Sigmoid colon (tissue), 7 donors: ENCODE measurements around the gene TMEM109. TPM values are rescaled to one million over a fixed set of nuclear protein-coding genes. Genes with fewer than 3 reads are reported as not detected.

ENCODE experiments used
- DNase-seq: peaks from one replicate; pipeline ENCODE4 v3.0.0-alpha.2; 2019
- H3K27ac ChIP-seq, 4 donors: fragments of 200-600 bp; sonication (generic); one replicate each; pipeline ENCODE4 v1.5.1; 2016 to 2019; ENCODE audit warnings: mild to moderate bottlenecking in 1 of 4
- H3K27me3 ChIP-seq, 3 donors: fragments of 200-600 bp; sonication (generic); one replicate each; pipeline ENCODE4 v1.5.1; 2019; ENCODE audit warnings: mild to moderate bottlenecking in 1 of 3
- H3K36me3 ChIP-seq, 4 donors: fragments of 200-600 bp; sonication (generic); one replicate each; pipeline ENCODE4 v1.5.1; 2016 to 2019
- H3K4me1 ChIP-seq, 4 donors: fragments of 200-600 bp; sonication (generic); one replicate each; pipeline ENCODE4 v1.5.1; 2017 to 2019
- H3K4me3 ChIP-seq, 4 donors: fragments of 200-600 bp; sonication (generic); one replicate each; pipeline ENCODE4 v1.5.1; 2017 to 2019; ENCODE audit warnings: mild to moderate bottlenecking in 2 of 4, moderate library complexity in 1 of 4
- H3K9me3 ChIP-seq, 4 donors: fragments of 200-600 bp in 3 of 4; sonication (generic) in 3 of 4; one replicate each; pipeline versions ENCODE4 v1.5.1 to v1.6.1; 2013 to 2019
- CTCF ChIP-seq, 4 experiments: fragments of 450-650 bp in 3 of 4; fragments of 200-600 bp in 1 of 4; IDR thresholded peaks; one replicate each; pipeline ENCODE4 v1.5.1; 2016 to 2019; ENCODE audit warnings: antibody characterized with exemption in 4 of 4, mild to moderate bottlenecking in 3 of 4, moderate library complexity in 2 of 4
- EP300 ChIP-seq, 4 donors: sonication (generic); formaldehyde crosslinking; IDR thresholded peaks; one replicate each; pipeline ENCODE4 v1.6.1; 2017; ENCODE audit warnings: antibody characterized with exemption in 4 of 4
- POLR2A ChIP-seq, 2 donors: fragments of 450-650 bp; IDR thresholded peaks; one replicate each; pipeline ENCODE4 v1.6.1; 2016; ENCODE audit warnings: antibody characterized with exemption in 2 of 2, mild to moderate bottlenecking in 2 of 2, moderate library complexity in 2 of 2
- POLR2AphosphoS5 ChIP-seq, 4 donors: sonication (generic); formaldehyde crosslinking; IDR thresholded peaks; one replicate each; pipeline ENCODE4 v1.6.1; 2017; ENCODE audit warnings: antibody characterized with exemption in 4 of 4
- WGBS, 2 donors: extraction: QIAGEN DNeasy Blood & Tissue Kit; methylation state at CpG; one replicate each; pipeline ENCODE4 v1.1.7; 2013; 5-methylcytosine and 5-hydroxymethylcytosine counted together
- intact Hi-C: fragments of 100-400 bp; cut with DNase I; formaldehyde crosslinking; loops from one replicate; pipeline ENCODE4 v1.15.1; 2023
- polyA plus RNA-seq, 3 donors: library from polyadenylated mRNA; stranded (reverse); fragments of 200-250 nt; gene quantifications; one replicate each; pipeline ENCODE4 v1.2.3, GENCODE V29; 2013
- total RNA-seq, 4 donors: library from RNA; depleted of rRNA; stranded (reverse); fragments of >200 nt; gene quantifications; one replicate each; pipeline ENCODE4 v1.1.0, GENCODE V29; 2016
- donor health status: healthy with polysubstance abuse.
- donor health status: Bipolar disorder and iron deficiency.
- donor health status: healthy.

Gene TMEM109
- total and polyA plus RNA-seq, 7 donors, result 16.2 to 115 (median 86.2) TPM

DNA sequence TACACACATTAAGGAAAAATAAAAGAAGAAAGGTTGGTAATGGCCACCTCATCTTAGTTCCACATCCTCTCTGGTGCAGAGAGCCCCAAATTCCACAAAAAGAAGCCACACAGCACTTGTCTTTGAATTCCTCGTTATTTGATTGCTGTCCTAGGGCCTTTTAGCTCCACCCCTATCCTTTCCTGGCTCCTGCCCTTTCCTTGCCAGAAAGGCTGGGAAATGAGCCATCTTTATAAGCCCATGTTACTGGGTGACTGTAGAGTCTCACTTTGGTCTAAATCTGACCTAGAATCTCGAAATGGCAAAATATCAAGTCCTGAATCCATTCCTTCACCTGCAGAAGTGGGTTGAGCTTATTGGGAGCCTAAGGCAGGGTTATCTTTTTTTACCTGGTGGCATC lies 6.0 kb downstream of the TMEM109 start:
- Histone ChIP-seq H3K4me1 (peaks cover 0 to 52% (median 44%) of the 10 kb centered on the region in 4 donors), H3K27ac (no peak overlapping the region), H3K9me3 (no peaks in the 10 kb centered on the region), H3K27me3 (peaks cover 6 to 14% (median 6%) of the 10 kb centered on the region in 3 donors), H3K4me3 (no peak overlapping the region), H3K36me3 (peaks cover 26 to 41% (median 30%) of the 10 kb centered on the region in 4 donors)
- 70 to 80% methylated on average over 2 of the region's 2 CpGs for WGBS, 2 donors
- intact Hi-C loops, result loop anchor here (10.0 kb wide), 2 partner anchors 1055 to 1365 kb away; no protein-coding TSS in a partner anchor
- TF ChIP-seq EP300 (IDR thresholded peaks at IDR 0.05) (no peak), POLR2AphosphoS5 (IDR thresholded peaks at IDR 0.05) (no peak), POLR2A (IDR thresholded peaks at IDR 0.05) (no peak), CTCF (IDR thresholded peaks at IDR 0.05) (no peak)
- DNase-seq, result no peak

DNA sequence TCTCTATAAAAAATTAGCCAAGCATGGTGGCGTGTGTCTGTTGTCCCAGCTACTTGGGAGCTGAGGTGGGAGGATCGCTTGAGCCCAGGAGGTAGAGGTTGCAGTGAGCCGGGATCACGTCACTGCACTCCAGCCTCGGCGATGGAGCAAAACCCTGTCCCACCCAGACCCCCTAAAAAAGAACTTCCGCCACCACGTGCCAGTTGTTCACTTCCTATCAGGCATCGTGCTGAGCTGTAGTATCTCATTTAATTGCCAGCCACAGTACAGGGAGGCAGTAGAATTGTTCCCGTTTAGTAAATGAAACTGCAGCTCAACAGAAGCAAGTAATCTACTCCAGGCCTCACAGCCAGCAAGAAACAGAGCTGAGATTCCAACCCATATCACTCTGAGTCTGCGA lies 7.3 kb downstream of the TMEM109 start:
- intact Hi-C loops, result no loop called here
- Histone ChIP-seq H3K4me3 (no peak overlapping the region), H3K27ac (no peak overlapping the region), H3K4me1 (peaks cover 0 to 45% (median 36%) of the 10 kb centered on the region in 4 donors), H3K9me3 (no peaks in the 10 kb centered on the region), H3K36me3 (peaks cover 26 to 41% (median 30%) of the 10 kb centered on the region in 4 donors), H3K27me3 (peaks cover 10 to 22% (median 10%) of the 10 kb centered on the region in 3 donors)
- TF ChIP-seq EP300 (IDR thresholded peaks at IDR 0.05) (no peak), POLR2A (IDR thresholded peaks at IDR 0.05) (no peak), POLR2AphosphoS5 (IDR thresholded peaks at IDR 0.05) (no peak), CTCF (IDR thresholded peaks at IDR 0.05) (no peak)
- no peak for DNase-seq
- WGBS, 2 donors, result 94 to 95% methylated on average over 11 of the region's 11 CpGs

GRCh38 chr11:60921777-60922335 lies 7.9 kb downstream of the TMEM109 start:
- no peak for DNase-seq
- TF ChIP-seq POLR2A (IDR thresholded peaks at IDR 0.05) (no peak), EP300 (IDR thresholded peaks at IDR 0.05) (no peak), CTCF (IDR thresholded peaks at IDR 0.05) (no peak), POLR2AphosphoS5 (IDR thresholded peaks at IDR 0.05) (no peak)
- intact Hi-C loops, result no loop called here
- no peaks in the 10 kb centered on the region for H3K9me3 ChIP-seq
- peaks cover 10 to 22% (median 10%) of the 10 kb centered on the region in 3 donors for H3K27me3 ChIP-seq
- H3K4me1 ChIP-seq, result peaks cover 0 to 40% (median 33%) of the 10 kb centered on the region in 4 donors
- H3K27ac ChIP-seq, result no peak overlapping the region
- no peak overlapping the region for H3K4me3 ChIP-seq
- 91 to 93% methylated on average over 23 of the region's 23 CpGs for WGBS, 2 donors
- H3K36me3 ChIP-seq, result peaks cover 26 to 41% (median 30%) of the 10 kb centered on the region in 4 donors

- no peaks in the 10 kb centered on the region for H3K9me3 ChIP-seq
- peaks cover 0 to 35% (median 33%) of the 10 kb centered on the region in 4 donors for H3K4me1 ChIP-seq
Measured at GRCh38 chr11:60922906-60923305, 8.9 kb downstream of the TMEM109 start.

More at GRCh38 chr11:60922906-60923305, 8.9 kb downstream of the TMEM109 start:
- Histone ChIP-seq H3K27ac (no peak overlapping the region), H3K4me3 (no peak overlapping the region), H3K27me3 (peaks cover 10 to 22% (median 10%) of the 10 kb centered on the region in 3 donors), H3K36me3 (peaks cover 26 to 41% (median 30%) of the 10 kb centered on the region in 4 donors)
- intact Hi-C loops, result no loop called here
- no peak for DNase-seq
- no peak for TF ChIP-seq POLR2AphosphoS5 (IDR thresholded peaks at IDR 0.05)
- no peak for TF ChIP-seq POLR2A (IDR thresholded peaks at IDR 0.05)
- no peak for TF ChIP-seq EP300 (IDR thresholded peaks at IDR 0.05)
- TF ChIP-seq CTCF (IDR thresholded peaks at IDR 0.05), result no peak
- WGBS, 2 donors, result 91 to 93% methylated on average over 6 of the region's 6 CpGs
